ENCODE data around the gene PITPNC1. TPM values are rescaled to one million over a fixed set of nuclear protein-coding genes. Genes with fewer than 3 reads are reported as not detected.

The PITPNC1 gene
- total RNA-seq, 4 donors from 2014 or later, result 14.1 to 35.5 (median 31.8) TPM

GRCh38 chr17:67525239-67526135 lies 148.4 kb downstream of the PITPNC1 start:
- DNase-seq (ENCODE audit: extremely low spot score), result no peak
- H3K27me3 ChIP-seq, result no peaks in the 10 kb centered on the region
- peaks cover 15 to 32% (median 27%) of the 10 kb centered on the region in 4 donors for H3K4me1 ChIP-seq
- H3K27ac ChIP-seq (replicated peaks in 1 of 4), result no peak overlapping the region
- WGBS, result 89% methylated on average over 14 of the region's 14 CpGs
- H3K36me3 ChIP-seq, result no peaks in the 10 kb centered on the region
- TF ChIP-seq EP300 (IDR thresholded peaks at IDR 0.05), result no peak
- TF ChIP-seq, protein P1, sequence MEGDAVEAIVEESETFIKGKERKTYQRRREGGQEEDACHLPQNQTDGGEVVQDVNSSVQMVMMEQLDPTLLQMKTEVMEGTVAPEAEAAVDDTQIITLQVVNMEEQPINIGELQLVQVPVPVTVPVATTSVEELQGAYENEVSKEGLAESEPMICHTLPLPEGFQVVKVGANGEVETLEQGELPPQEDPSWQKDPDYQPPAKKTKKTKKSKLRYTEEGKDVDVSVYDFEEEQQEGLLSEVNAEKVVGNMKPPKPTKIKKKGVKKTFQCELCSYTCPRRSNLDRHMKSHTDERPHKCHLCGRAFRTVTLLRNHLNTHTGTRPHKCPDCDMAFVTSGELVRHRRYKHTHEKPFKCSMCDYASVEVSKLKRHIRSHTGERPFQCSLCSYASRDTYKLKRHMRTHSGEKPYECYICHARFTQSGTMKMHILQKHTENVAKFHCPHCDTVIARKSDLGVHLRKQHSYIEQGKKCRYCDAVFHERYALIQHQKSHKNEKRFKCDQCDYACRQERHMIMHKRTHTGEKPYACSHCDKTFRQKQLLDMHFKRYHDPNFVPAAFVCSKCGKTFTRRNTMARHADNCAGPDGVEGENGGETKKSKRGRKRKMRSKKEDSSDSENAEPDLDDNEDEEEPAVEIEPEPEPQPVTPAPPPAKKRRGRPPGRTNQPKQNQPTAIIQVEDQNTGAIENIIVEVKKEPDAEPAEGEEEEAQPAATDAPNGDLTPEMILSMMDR (IDR thresholded peaks at IDR 0.05), result no peak
- no peak overlapping the region for H3K4me3 ChIP-seq
- intact Hi-C loops (cut with DNase I), result no loop called here
- H3K9me3 ChIP-seq, result no peaks in the 10 kb centered on the region

DNA sequence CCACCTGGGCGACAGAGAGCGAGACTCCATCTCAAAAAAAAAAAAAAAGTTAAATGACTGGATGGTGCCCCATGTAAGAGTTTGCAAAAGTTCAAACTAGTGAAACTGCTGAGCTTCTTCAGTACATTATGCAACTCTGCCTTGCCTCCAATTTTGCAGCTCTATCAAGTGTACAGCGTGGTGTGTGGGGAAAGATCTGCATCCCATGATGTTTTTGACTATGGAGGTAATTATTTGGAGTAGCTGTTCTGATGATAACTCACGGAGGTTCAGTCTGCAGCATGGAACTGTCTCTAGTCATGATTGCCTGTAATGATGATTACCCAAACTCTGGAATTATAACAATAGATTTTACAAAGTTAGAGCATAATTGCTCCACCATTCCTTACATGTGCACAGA lies 149.6 kb downstream of the PITPNC1 start:
- H3K27ac ChIP-seq (replicated peaks in 1 of 4), result no peak overlapping the region
- peaks cover 21 to 30% (median 26%) of the 10 kb centered on the region in 4 donors for H3K4me1 ChIP-seq
- 96% methylated on average over 4 of the region's 4 CpGs for WGBS
- no peak for TF ChIP-seq EP300 (IDR thresholded peaks at IDR 0.05)
- TF ChIP-seq, protein P1 (IDR thresholded peaks at IDR 0.05), result no peak
- TF ChIP-seq POLR2AphosphoS5 (IDR thresholded peaks at IDR 0.05), result no peak
- TF ChIP-seq POLR2A (IDR thresholded peaks at IDR 0.05; ENCODE audit: low read depth), result no peak
- H3K36me3 ChIP-seq, result no peaks in the 10 kb centered on the region
- no peaks in the 10 kb centered on the region for H3K27me3 ChIP-seq
- H3K9me3 ChIP-seq, result no peaks in the 10 kb centered on the region
- no peak for DNase-seq (ENCODE audit: extremely low spot score)
- H3K4me3 ChIP-seq, result no peak overlapping the region
- intact Hi-C loops (cut with DNase I), result no loop called here

GRCh38 chr17:67528751-67529436 lies 151.8 kb downstream of the PITPNC1 start:
- Histone ChIP-seq H3K4me3 (peak overlapping the region; percentile 32 to 53 (median 42)), H3K36me3 (peaks cover 0 to 12% (median 5%) of the 10 kb centered on the region in 4 donors), H3K4me1 (peaks cover 25 to 44% (median 38%) of the 10 kb centered on the region in 4 donors), H3K9me3 (no peaks in the 10 kb centered on the region), H3K27ac (replicated peaks in 1 of 4) (peak overlapping the region; percentile 73 to 79 (median 76)), H3K27me3 (no peaks in the 10 kb centered on the region)
- whole genome bisulfite sequencing, result 7% methylated on average over 17 of the region's 22 CpGs
- TF ChIP-seq, protein P1 (IDR thresholded peaks at IDR 0.05), result peak in 1 of 3 experiments; percentile 6
- TF ChIP-seq EP300 (IDR thresholded peaks at IDR 0.05) (no peak), POLR2AphosphoS5 (IDR thresholded peaks at IDR 0.05) (peak; percentile 34 to 74)
- peak; percentile 93 for DNase-seq (ENCODE audit: extremely low spot score)
- intact Hi-C loops (cut with DNase I), result no loop called here

- H3K4me3 ChIP-seq, result no peak overlapping the region
- DNase-seq (ENCODE audit: extremely low spot score), result no peak
- TF ChIP-seq, protein P1 (IDR thresholded peaks at IDR 0.05), result no peak
- TF ChIP-seq EP300 (IDR thresholded peaks at IDR 0.05) (no peak), POLR2AphosphoS5 (IDR thresholded peaks at IDR 0.05) (no peak), POLR2A (IDR thresholded peaks at IDR 0.05; ENCODE audit: low read depth) (no peak)
- WGBS, result 60% methylated on average over 12 of the region's 12 CpGs
- no peaks in the 10 kb centered on the region for H3K9me3 ChIP-seq
- peak overlapping the region in 1 of 4 donors; percentile 11 for H3K27ac ChIP-seq (replicated peaks in 1 of 4)
- peaks cover 0 to 21% (median 7%) of the 10 kb centered on the region in 4 donors for H3K36me3 ChIP-seq
- peaks cover 25 to 44% (median 40%) of the 10 kb centered on the region in 4 donors for H3K4me1 ChIP-seq
- H3K27me3 ChIP-seq, result no peaks in the 10 kb centered on the region
- intact Hi-C loops (cut with DNase I), result no loop called here
Measured at GRCh38 chr17:67531291-67531690, 154.2 kb downstream of the PITPNC1 start.

Measured in esophagus muscularis mucosa (tissue), 4 donors.